ENCODE measurements around the gene HORMAD1. TPM values are rescaled to one million over a fixed set of nuclear protein-coding genes. Genes with fewer than 3 reads are reported as not detected.
A peak's percentile ranks its signal among the peaks of the same experiment; 100 is the strongest.
"Not testable (repeated sequence)": the region's sequence is repeated elsewhere in the genome, so short reads cannot be mapped to it uniquely, and the experiment has no call there.

The HORMAD1 gene
- total RNA-seq, result under 1 TPM in 2 of 4 donors, not detected in 2; 0.33 to 0.58 TPM

GRCh38 chr1:150720703-150721102, at the start of gene HORMAD1:
HORMAD1 (minus strand) TSS chr1:150720895; CDS start chr1:150719505, 1,390 bp downstream.
- no peak within 1 kb of the TSS for H3K27ac ChIP-seq (replicated peaks in 1 of 4)
- TF ChIP-seq EP300 (IDR thresholded peaks at IDR 0.05) (no peak), POLR2A (IDR thresholded peaks at IDR 0.05; ENCODE audit: low read depth) (no peak), POLR2AphosphoS5 (IDR thresholded peaks at IDR 0.05) (no peak), CTCF (IDR thresholded peaks at IDR 0.05) (no peak)
- no peaks in the 10 kb centered on the region for H3K4me1 ChIP-seq
- H3K27me3 ChIP-seq, result no peaks in the 10 kb centered on the region
- WGBS, result 96% methylated on average over 24 of the region's 24 CpGs
- no peak within 1 kb of the TSS for H3K4me3 ChIP-seq
- H3K9me3 ChIP-seq, result no peaks in the 10 kb centered on the region
- H3K36me3 ChIP-seq, result no peaks in the 10 kb centered on the region
- DNase-seq (ENCODE audit: extremely low spot score), result peak; percentile 70
- intact Hi-C loops (cut with DNase I), result no loop called here

- 57% methylated on average over 1 of the region's 1 CpG for whole genome bisulfite sequencing
- H3K36me3 ChIP-seq; H3K27me3 ChIP-seq; intact Hi-C loops (cut with DNase I); H3K4me1 ChIP-seq; H3K9me3 ChIP-seq; H3K27ac ChIP-seq (replicated peaks in 1 of 4); H3K4me3 ChIP-seq; DNase-seq (ENCODE audit: extremely low spot score): not testable (repeated sequence)
Observed at GRCh38 chr1:150767704-150768103, 47.0 kb upstream of the HORMAD1 start.

GRCh38 chr1:150765977-150766301, 45.2 kb upstream of the HORMAD1 start:
- H3K36me3 ChIP-seq; intact Hi-C loops (cut with DNase I); H3K27me3 ChIP-seq; H3K4me1 ChIP-seq; H3K9me3 ChIP-seq; DNase-seq (ENCODE audit: extremely low spot score): not testable (repeated sequence)
- WGBS, result 70% methylated on average over 1 of the region's 1 CpG
- Histone ChIP-seq H3K4me3 (peak overlapping the region in 3 of 4 donors; percentile 38 to 54 (median 42)), H3K27ac (replicated peaks in 1 of 4) (peak overlapping the region in 3 of 4 donors; percentile 44 to 63 (median 46))

GRCh38 chr1:150765296-150765976, 44.7 kb upstream of the HORMAD1 start, which contains the start of gene CTSS:
CTSS (minus strand) TSS chr1:150765778; CDS start chr1:150764763, 1,015 bp downstream.
- no peak for DNase-seq (ENCODE audit: extremely low spot score)
- Histone ChIP-seq H3K36me3 (no peaks in the 10 kb centered on the region), H3K9me3 (no peaks in the 10 kb centered on the region), H3K4me3 (peak within 1 kb of the TSS; percentile 30 to 54 (median 40)), H3K4me1 (peaks cover 0 to 5% (median 0%) of the 10 kb centered on the region in 4 donors), H3K27me3 (no peaks in the 10 kb centered on the region), H3K27ac (replicated peaks in 1 of 4) (peak within 1 kb of the TSS; percentile 19 to 63 (median 45))
- no peak for TF ChIP-seq CTCF (IDR thresholded peaks at IDR 0.05)
- intact Hi-C loops (cut with DNase I), result no loop called here
- WGBS, result 31% methylated on average over 4 of the region's 4 CpGs

- intact Hi-C loops (cut with DNase I), result no loop called here
- WGBS, result 53% methylated on average over 2 of the region's 2 CpGs
- H3K4me1 ChIP-seq, result peaks cover 0 to 5% (median 0%) of the 10 kb centered on the region in 4 donors
- peak overlapping the region; percentile 30 to 54 (median 40) for H3K4me3 ChIP-seq
- TF ChIP-seq POLR2AphosphoS5 (IDR thresholded peaks at IDR 0.05) (no peak), CTCF (IDR thresholded peaks at IDR 0.05) (no peak), POLR2A (IDR thresholded peaks at IDR 0.05; ENCODE audit: low read depth) (no peak), EP300 (IDR thresholded peaks at IDR 0.05) (no peak)
- no peak for DNase-seq (ENCODE audit: extremely low spot score)
- H3K27ac ChIP-seq (replicated peaks in 1 of 4), result peak overlapping the region in 1 of 4 donors; percentile 19
- H3K27me3 ChIP-seq, result no peaks in the 10 kb centered on the region
- no peaks in the 10 kb centered on the region for H3K36me3 ChIP-seq
- no peaks in the 10 kb centered on the region for H3K9me3 ChIP-seq
Observed at GRCh38 chr1:150764617-150765101, 44.0 kb upstream of the HORMAD1 start.

- Histone ChIP-seq H3K9me3 (no peaks in the 10 kb centered on the region), H3K27me3 (no peaks in the 10 kb centered on the region), H3K4me3 (no peak overlapping the region), H3K4me1 (peaks cover 0 to 5% (median 0%) of the 10 kb centered on the region in 4 donors), H3K27ac (replicated peaks in 1 of 4) (no peak overlapping the region), H3K36me3 (no peaks in the 10 kb centered on the region)
- intact Hi-C loops (cut with DNase I), result no loop called here
- TF ChIP-seq CTCF (IDR thresholded peaks at IDR 0.05) (no peak), EP300 (IDR thresholded peaks at IDR 0.05) (no peak), POLR2AphosphoS5 (IDR thresholded peaks at IDR 0.05) (no peak), POLR2A (IDR thresholded peaks at IDR 0.05; ENCODE audit: low read depth) (no peak)
- 81% methylated on average over 3 of the region's 3 CpGs for WGBS
- no peak for DNase-seq (ENCODE audit: extremely low spot score)
Observed at GRCh38 chr1:150763018-150763417, 42.3 kb upstream of the HORMAD1 start.
